Measurements from ENCODE around the gene GUCY2C.

Gene GUCY2C

GRCh38 chr12:14629832-14630710 lies 66.3 kb downstream of the GUCY2C start:
- Histone ChIP-seq H3K27ac (no peak overlapping the region), H3K9ac (no peak overlapping the region), H3K36me3 (ENCODE audit: insufficient read depth) (no peaks in the 10 kb centered on the region), H3K4me3 (IDR thresholded peaks at IDR 0.05; ENCODE audit: insufficient read depth, low read depth, low read length) (no peak overlapping the region), H3K4me1 (ENCODE audit: low read depth, poor library complexity, severe bottlenecking) (no peaks in the 10 kb centered on the region), H2AFZ (ENCODE audit: low read depth) (no peak overlapping the region; the same call in 1 of the 2 replicates), H3K79me2 (ENCODE audit: insufficient read depth, low read depth) (no peaks in the 10 kb centered on the region), H3K4me2 (no peak overlapping the region), H4K20me1 (ENCODE audit: insufficient read depth) (no peaks in the 10 kb centered on the region), H3K27me3 (ENCODE audit: insufficient read depth, low read depth) (no peaks in the 10 kb centered on the region)
- peak; percentile 88 for TF ChIP-seq CTCF (conservative IDR thresholded peaks at IDR 0.05; ENCODE audit: low read depth, low read length)

- Histone ChIP-seq H3K36me3 (ENCODE audit: insufficient read depth) (no peaks in the 10 kb centered on the region), H3K4me3 (IDR thresholded peaks at IDR 0.05; ENCODE audit: insufficient read depth, low read depth, low read length) (no peak overlapping the region), H3K9ac (no peak overlapping the region), H3K27me3 (ENCODE audit: insufficient read depth, low read depth) (no peaks in the 10 kb centered on the region), H2AFZ (ENCODE audit: low read depth) (no peak overlapping the region), H3K4me1 (ENCODE audit: low read depth, poor library complexity, severe bottlenecking) (no peaks in the 10 kb centered on the region), H3K27ac (no peak overlapping the region), H3K79me2 (ENCODE audit: insufficient read depth, low read depth) (no peaks in the 10 kb centered on the region), H4K20me1 (ENCODE audit: insufficient read depth) (no peaks in the 10 kb centered on the region), H3K4me2 (no peak overlapping the region)
- TF ChIP-seq CTCF (conservative IDR thresholded peaks at IDR 0.05; ENCODE audit: low read depth, low read length): no peak
Observed at GRCh38 chr12:14628771-14629170, 67.6 kb downstream of the GUCY2C start.

GRCh38 chr12:14621826-14622225 lies 74.6 kb downstream of the GUCY2C start:
- H2AFZ ChIP-seq (ENCODE audit: low read depth): no peak overlapping the region

GRCh38 chr12:14619741-14620501 lies 76.5 kb downstream of the GUCY2C start:
- Histone ChIP-seq H3K4me2 (no peak overlapping the region), H4K20me1 (ENCODE audit: insufficient read depth) (no peaks in the 10 kb centered on the region), H3K9ac (no peak overlapping the region), H3K79me2 (ENCODE audit: insufficient read depth, low read depth) (no peaks in the 10 kb centered on the region), H3K4me1 (ENCODE audit: low read depth, poor library complexity, severe bottlenecking) (no peaks in the 10 kb centered on the region), H2AFZ (ENCODE audit: low read depth) (no peak overlapping the region), H3K36me3 (ENCODE audit: insufficient read depth) (no peaks in the 10 kb centered on the region), H3K27me3 (ENCODE audit: insufficient read depth, low read depth) (no peaks in the 10 kb centered on the region), H3K27ac (no peak overlapping the region), H3K4me3 (IDR thresholded peaks at IDR 0.05; ENCODE audit: insufficient read depth, low read depth, low read length) (no peak overlapping the region)
- TF ChIP-seq CTCF (conservative IDR thresholded peaks at IDR 0.05; ENCODE audit: low read depth, low read length): no peak

More at GRCh38 chr12:14621826-14622225, 74.6 kb downstream of the GUCY2C start:
- no peaks in the 10 kb centered on the region for H3K79me2 ChIP-seq (ENCODE audit: insufficient read depth, low read depth)
- H3K9ac ChIP-seq: no peak overlapping the region
- no peak for TF ChIP-seq CTCF (conservative IDR thresholded peaks at IDR 0.05; ENCODE audit: low read depth, low read length)
- no peak overlapping the region for H3K27ac ChIP-seq
- H3K27me3 ChIP-seq (ENCODE audit: insufficient read depth, low read depth): no peaks in the 10 kb centered on the region
- no peaks in the 10 kb centered on the region for H3K36me3 ChIP-seq (ENCODE audit: insufficient read depth)
- H3K4me3 ChIP-seq (IDR thresholded peaks at IDR 0.05; ENCODE audit: insufficient read depth, low read depth, low read length): no peak overlapping the region
- no peak overlapping the region for H3K4me2 ChIP-seq
- no peaks in the 10 kb centered on the region for H4K20me1 ChIP-seq (ENCODE audit: insufficient read depth)
- no peaks in the 10 kb centered on the region for H3K4me1 ChIP-seq (ENCODE audit: low read depth, poor library complexity, severe bottlenecking)

All from KMS-11 (cell line).